Urothelium cell line (cell line): ENCODE measurements around the gene PDE9A.

Source experiments
- DNase-seq: peaks from one replicate; pipeline ENCODE4 v3.0.0; 2011; ENCODE audit warnings: low spot score, mixed read lengths
- FAIRE-seq: peaks from 2 replicates; lab custom pipeline; 2011; peaks lifted over from hg19 to GRCh38; lab: Jason Lieb, UNC

PDE9A gene

DNA sequence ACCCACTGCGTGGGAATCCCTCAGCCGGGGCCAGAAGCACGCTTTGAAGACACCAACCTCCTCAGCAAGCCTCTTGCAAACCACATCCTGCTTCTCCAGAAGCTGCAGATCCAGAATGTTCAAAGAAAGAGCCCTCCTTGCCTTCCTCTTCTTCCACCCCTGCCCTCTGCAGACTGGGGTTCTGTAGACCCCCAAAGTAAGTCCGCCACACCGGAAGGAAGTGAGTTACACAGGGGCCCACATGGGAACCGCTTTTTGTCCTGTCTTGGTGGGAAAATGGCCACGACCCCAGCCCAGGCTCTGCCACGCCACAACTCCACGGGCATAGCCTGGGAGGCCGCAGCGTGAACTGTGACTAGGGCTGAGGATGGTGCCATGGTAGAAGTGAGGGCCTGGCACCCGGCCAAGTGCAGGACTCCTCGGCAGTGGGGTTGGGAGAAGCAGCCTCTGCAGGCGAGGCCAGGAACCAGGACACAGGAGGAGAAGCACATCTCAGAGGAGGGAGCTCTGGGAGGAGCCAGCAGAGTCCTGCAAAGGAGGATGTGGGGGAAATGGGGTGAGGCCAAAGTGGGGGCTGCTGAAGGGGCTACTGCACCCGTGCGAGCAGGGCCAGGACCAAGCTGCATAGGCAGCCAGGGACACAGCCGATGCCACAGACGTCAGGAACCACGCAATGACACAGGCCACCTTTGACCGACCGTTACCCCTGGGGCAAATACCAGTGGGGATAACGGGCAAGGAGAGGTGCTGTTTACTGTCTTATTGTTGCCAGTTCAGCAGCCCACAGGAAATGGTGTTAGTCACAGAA lies 30.9 kb downstream of the PDE9A start:
- no peak for DNase-seq
- FAIRE-seq: no peak

DNA sequence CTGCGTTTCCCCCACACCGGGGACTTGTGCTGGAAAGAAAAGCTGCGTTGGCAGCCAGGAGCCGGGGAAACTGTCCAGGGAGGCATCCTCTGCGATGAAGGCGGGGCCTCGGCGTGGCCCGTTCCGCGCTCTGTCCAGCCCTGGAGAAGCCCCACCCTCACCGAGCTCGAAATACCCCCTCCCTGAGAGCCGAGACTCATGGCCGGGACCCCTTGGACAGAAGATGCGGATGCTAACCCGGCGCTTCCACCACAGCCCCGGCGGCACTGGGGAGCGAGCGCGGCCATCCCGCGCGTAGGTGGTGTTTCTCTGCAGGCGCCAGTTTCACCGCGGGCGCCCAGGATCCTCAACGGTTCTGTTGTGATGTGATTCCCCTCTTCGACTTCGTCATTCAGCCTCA lies 31.6 kb downstream of the PDE9A start:
- FAIRE-seq: no peak
- no peak for DNase-seq

DNA sequence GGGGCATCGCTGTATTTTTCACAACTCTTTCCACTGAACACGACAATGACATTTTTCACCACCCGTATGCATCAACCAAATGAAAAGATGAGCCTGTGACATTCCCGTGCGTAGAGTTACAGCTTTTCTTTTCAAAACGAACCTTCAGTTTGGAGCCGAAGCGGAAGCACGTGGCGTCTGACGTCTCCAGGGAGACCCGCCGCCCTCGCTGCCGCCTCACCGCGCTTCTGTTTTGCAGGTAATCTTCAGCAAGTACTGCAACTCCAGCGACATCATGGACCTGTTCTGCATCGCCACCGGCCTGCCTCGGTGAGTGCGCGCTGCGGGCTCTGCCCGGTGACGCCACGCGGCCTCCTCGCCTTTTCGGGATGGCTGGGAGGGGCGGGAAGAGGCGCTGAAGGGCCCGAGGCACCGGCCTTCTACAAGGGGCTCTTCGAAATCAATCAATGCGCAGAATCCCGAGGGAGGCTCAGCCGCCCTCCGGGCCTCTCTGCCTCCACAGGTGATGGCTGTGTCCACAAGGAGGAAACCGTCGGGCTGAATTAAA lies 32.6 kb downstream of the PDE9A start:
- FAIRE-seq (no peak), DNase-seq (no peak)

DNA sequence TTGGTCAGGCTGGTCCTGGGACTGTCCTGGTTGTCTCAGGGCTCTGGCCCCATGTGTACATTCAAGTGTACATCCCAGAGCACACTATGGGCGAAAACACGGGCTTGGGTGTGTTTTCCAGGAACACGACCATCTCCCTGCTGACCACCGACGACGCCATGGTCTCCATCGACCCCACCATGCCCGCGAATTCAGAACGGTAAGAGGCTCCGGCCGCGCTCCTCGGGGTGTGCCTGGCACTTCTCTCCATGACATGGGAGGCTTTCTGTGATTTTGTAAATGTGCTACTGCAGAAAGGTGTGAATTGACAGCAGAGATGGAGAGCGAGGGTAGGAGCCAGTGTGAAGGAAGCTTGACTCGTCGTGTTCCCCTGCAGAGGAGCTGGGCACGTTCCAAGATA lies 34.4 kb downstream of the PDE9A start:
- FAIRE-seq: no peak

DNA sequence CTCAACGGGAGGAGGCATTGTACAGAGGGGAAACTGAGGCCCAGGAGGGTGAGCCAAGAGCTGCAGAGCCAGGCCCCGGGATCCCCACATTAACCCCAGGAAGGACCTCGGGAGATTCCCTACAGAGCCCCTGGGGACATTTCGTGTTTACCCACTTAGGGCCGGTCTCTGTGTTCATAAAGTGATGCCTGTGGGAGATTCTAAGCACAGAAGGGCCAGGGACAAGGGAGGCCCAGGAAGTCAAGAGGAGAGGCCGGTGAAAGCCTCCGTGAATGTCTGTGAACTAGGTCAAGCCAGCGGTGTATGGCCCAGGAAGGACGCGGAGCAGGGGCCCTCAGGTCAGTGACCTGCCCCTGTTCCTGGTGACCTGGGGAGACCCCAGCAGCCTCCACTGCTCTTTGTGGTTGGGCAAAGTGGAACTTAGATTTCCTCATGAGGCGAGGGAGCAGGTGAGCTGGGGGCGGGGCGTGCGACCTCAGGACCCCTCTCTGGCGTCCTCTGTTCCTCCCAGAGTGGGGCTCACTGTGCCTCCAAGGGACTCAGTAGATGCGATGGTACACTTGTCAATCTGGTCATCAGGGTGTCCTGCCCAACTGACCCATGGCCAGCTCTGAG lies 34.9 kb downstream of the PDE9A start:
- DNase-seq: no peak
- no peak for FAIRE-seq

More for the DNA sequence above, 34.4 kb downstream of the PDE9A start:
- DNase-seq: no peak

DNA sequence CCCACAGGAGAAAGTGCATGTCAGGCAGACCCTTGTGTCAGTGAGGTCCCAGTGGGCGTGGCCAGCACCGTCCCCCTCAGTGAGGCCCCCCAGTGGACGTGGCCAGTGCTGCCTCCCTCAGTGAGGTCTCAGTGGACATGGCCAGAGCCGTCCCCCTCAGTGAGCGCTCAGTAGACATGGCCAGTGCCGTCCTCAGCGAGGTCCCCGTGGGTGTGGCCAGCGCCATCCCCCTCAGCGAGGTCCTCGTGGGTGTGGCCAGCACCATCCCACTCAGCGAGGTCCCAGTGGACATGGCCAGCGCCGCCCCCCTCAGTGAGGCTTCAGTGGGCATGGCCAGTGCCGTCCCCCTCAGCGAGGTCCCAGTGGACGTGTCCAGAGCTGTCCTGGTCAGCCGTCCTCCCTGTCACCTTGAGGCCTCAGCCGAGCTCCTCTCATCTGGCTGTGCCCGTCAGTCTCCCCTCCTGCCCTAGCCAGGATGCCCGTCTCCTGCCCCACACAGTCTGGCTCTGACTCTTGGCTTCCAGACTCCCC lies 35.5 kb downstream of the PDE9A start:
- no peak for DNase-seq
- FAIRE-seq: no peak

DNA sequence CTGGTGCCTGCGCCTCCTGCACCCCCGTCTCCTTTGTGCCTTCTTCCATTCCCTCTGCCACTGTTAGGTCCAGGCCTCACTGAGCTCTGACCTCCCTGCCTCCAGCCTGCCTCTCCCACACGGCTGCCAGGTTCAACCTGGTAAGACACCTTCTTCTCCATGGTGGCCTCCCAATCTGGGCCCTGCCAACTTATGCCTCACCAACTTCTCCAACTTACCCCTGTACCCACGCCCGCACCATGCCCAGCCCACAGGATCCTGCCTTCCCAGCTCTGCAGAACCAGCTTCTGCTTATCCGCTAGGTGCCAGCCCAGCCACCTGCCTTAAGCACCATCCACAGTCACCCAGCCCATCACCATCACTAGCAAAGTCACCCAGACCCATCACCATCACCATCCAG lies 37.2 kb downstream of the PDE9A start:
- DNase-seq: no peak
- peak; percentile 35 for FAIRE-seq

DNA sequence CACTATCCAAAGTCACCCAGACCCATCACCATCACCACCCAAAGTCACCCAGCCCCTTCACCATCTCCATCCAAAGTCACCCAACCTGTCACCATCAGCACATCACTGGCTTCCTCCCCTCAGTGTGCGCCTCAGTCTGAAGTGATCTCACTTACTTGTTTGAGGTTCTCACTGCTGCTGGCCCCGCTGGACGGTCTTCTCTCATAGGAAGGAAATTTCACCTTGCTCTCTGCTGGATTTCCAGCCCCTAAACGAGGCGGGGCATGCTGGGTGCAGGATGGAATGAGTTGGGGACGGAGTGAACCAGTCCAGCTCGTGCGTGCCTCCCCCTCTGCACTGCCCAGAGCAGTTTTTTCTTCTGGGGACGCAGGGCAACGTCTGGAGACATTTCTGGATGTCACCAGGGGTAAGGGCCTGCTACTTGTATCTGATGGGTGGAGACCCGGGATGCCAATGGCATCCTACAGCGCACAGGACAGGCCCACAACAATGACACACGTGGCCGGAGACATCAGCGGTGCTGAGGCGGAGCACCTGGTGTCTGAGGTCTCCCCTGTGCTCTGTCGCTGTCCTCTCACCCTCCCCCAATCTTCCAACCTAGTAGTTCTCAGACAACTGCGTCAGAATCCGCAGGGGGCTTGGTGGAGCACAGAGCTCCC lies 38.6 kb downstream of the PDE9A start:
- DNase-seq: no peak
- FAIRE-seq: no peak

DNA sequence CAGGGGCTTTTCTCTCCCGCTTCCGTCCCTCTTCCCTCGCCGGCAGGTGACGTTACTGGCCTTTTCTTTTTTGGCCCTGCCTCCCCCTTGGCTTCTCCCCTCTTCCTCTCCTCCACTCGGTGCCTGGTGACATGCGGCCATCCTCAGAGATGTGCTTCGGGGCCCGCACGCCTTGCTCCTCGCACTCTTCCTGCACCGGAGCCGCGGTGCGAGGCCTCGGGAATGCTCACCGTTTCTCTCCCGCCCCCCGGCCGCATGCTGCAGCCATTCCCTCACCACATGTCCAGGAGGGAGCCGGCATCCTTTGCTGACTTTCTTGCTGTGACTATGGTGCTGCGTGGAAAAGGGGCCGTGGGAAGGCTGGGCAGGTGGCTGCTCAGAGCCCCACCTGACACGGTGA lies 39.3 kb downstream of the PDE9A start:
- DNase-seq: no peak
- FAIRE-seq: no peak

DNA sequence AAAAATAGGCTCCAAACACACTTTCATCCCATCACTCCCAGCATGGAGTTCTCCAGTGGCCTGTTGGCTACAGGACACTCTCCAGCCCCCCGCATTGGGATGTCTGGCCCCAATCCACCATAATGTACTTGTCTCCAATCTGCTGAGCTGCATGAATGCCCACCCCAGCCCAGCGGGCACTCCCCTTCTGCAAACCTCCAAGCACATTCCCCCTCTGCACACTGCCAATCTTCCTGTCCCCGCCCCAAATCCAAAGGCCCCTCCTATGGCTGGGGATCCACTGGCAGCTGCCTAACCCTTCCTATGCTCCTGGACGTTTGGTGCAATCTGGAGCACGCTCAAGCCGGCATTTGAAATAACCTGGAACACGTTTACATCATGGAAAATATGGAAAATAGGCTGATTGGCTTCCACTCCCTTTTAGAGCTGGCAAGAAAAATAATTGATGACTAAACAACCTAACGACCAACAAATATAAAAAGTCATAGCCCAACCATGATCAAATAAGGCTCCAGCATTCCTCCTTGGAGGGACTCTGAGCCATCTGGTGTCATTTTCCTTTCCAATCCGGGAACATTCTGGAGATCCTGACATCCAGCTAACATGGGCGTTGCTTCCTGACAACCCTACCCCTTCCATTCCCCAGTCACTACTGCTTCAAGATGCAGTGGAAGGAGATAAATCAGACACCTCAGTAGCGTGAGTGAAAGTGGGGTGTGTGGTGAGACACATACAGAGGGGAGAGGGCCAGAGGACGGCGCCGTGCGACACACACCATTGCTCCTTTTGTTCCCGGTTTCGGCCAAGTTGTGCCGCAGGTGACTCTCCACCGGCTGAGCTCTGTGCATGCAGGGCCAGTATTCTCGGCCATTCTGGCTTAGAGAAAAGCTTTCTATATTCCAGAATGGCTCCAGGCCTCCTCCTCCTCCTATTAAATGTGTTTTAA lies 41.6 kb downstream of the PDE9A start:
- FAIRE-seq: no peak
- DNase-seq: no peak

DNA sequence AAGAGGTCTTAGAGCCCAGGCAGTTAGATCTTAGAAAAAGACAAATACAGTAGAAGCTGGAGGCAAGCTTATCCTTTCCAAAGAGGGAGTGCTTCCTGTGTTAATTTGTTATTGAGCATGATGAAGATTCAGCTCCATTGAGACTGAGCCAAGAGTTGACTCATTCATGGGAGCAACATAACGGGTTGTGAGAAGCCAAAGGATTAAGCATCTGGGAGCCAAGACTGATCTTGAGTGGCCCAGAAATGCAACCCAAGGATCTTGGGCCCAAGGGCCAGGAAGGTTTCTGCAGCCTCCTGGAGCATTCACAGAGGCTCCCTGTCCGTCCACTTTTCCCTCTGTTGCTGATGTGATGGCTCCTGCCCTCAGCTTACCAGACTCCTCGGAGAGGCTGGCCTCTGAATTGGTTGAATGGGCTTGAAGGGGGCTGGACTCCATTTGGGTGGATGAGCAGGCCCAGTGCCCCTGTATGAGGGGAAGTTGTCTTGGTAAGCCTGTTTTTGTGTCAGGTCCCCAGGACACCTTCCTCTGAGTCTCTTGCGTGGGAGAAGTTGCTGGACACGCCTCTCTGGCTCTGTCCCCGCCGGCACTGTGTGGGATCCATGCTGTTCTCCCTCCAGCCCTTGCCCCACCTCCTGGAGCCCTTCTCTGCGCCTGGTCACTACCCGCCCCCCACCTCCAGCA lies 42.4 kb downstream of the PDE9A start:
- DNase-seq: no peak
- no peak for FAIRE-seq

DNA sequence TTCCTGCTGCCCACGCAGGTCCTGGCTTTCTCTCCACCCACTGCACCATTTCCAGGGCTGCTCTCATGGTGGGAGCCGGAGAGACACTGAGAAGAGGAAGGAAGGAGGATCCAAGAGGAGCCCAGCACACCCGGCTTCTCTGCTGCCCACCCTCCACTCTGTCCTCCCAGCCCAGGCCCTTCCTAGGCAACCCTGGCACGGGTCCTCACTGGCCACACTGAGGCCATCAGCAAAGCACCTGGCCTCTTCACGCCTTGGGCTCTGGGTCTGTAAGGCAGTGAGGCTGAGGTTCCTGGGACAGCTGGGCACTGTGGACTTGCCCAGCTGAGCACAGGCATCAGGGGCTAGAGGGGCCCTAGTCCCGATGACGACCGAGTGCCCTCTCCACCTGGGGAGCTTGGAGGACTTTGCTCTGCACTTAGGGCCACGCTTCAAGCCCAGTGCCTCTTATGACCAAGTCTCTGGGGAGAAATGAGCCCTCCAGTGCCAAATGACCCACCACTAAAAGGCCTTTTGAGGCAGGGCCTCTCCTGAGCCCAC lies 43.1 kb downstream of the PDE9A start:
- FAIRE-seq (no peak), DNase-seq (no peak)

DNA sequence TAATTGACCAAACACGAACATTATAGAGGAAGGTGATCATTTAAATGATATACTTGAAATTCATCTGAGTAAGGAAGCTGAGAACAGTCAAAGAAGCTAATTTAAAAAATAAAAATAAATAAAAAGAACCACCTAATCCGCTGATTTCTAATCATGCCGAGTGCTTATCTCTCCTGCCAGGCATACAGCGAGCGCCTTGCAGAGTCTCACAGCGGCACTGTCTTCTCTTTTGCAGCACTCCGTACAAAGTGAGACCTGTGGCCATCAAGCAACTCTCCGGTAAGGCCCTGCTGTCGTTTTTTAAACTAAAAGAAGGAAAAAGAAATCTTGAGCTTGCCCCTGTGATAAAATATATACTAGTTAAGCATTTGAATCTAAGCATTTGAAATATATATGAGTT lies 45.3 kb downstream of the PDE9A start:
- FAIRE-seq (no peak), DNase-seq (no peak)

DNA sequence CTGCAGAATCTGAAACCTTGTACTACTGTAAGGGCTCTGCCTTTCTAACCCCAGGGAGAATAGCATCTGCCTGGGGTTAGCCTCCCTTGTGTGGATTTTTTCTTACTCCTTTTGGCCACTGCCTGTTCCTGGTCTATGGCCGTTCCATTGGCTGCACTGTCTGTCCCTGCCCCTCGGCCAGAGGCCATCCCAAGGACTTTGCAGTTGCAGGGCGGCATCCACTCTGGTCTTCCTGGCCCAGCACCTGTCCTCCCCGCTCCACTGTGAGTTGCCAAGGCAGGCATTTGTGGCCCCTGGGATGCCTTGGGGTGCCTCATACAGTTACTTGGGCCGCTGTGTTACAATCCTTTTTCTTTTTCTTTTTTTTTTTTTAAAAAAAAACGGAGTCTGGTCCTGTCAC lies 45.8 kb downstream of the PDE9A start:
- FAIRE-seq: no peak
- DNase-seq: no peak

DNA sequence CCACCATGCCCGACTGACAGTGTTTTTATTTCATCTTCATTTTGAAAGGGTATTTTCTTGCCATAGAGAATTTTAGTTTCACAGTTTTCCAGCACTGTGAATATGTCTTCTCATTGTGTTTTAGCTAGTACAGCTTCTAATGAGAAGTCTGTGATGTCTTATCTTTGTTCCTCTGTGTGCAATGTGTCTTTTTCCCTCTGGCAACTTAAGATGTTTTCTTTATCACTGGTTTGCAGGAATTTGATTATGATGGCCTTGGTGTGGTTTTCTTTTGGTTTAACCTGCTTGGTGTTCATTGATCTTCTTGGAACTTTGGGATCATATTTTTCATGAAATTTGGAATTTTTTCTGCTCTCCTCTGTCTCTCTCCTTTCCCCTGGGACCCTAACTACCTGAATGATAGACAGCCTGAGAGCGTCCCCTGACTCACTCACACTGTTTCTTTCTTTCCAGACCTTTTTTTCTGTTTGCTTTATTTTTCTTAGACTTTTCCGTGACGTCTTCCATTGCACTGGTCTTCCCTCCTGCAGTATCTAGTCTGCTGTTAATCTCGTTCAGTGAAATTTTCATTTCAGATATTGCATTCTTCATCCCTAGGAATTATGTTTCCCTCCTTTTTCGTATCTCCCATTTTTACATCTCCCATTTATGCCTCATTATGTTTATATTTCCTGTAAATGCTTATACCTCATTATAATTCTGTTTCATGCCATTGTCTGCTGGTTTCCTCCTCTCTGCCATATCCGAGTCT lies 48.5 kb downstream of the PDE9A start:
- FAIRE-seq (no peak), DNase-seq (no peak)

DNA sequence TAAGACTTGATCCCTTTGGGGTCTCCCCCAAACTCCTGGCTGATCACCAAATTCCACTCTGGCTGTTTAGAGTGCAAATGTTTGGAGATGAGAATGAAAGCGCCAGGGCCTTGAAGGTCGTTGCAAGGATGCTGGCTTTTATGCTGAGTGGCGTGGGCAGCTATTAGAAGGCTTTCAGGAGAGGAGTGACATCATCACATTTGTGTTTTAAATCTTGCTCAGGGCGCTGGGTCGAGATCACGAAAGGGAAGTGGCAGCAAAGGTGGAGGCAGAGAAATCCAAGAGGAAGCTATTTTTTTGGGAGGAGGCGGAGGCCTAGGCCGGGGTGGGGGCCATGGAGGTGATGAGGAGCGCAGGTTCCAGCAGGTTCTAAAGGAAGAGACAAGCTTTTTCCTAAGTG lies 49.3 kb downstream of the PDE9A start:
- no peak for FAIRE-seq
- DNase-seq: no peak

DNA sequence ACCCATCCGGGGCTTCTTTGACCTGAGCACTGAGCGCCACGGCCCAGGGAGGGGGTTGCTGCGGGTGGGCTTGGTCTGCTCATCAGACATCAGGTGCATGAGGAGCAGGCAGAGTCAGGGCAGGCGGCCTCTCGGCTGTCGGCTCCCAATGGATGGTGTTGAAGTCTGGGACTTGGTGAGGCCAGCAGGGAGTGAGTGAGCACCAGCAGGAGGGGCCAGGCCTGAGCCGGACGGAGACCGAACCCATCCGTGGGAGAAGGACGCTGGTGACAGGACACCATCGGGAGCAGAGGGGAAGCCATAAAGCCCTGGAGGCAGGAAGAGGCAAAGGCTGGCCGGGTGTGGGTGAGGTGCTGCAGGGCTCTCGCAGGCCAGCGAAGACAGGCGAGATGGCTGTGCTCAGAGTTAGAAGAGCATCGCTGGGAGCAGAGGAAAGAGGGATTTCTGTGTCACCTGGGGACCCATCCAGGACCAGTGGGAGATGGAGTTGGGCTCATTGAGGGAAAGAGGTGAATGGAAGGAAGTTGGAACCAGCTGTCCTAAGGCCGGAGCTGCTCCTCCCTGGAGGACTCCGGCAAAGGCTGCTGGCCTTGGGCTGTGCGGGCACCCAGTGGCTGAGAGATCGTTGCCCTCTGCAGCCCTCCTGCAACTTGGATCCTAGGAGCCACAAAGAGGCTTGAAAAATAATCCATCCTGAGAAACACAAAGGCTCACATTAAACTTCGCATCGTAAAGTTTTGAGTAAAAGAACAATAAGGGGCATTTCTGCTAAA lies 49.9 kb downstream of the PDE9A start:
- DNase-seq (no peak), FAIRE-seq (no peak)

DNA sequence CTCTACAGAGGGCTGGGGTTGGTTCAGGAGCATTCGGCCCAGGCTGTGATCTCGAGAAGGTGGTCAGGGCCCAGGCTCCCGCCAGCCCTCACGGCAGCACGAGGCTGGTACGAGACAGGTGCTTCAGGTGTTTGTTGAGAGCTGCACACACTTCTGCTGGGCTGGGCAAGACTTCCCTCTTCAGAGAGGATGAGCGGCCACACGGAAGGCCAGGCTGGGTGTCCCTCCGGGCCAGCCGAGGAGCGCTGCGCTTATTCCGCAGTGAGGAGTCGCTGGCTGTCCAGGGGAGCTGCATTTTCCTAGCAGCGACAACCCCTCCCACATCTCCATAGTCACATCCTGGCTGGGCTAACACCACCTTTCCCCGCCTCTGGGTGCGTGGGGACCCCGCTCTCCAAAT lies 50.5 kb downstream of the PDE9A start:
- FAIRE-seq (no peak), DNase-seq (no peak)
